ENCODE measurements around the gene RPP14.

RPP14 gene

GRCh38 chr3:58296843-58297242 is 9.2 kb upstream of the RPP14 start:
- Histone ChIP-seq H2BK5ac (ENCODE audit: low read depth, low read length, poor library complexity) (no peak overlapping the region), H3K9me3 (ENCODE audit: insufficient read depth, low read depth, low read length) (peaks cover 3% of the 10 kb centered on the region), H3K23ac (ENCODE audit: low read length) (no peak overlapping the region), H3K4me1 (ENCODE audit: control insufficient read depth in 1 of 2, insufficient read depth in 2 of 2, low read length in 2 of 2) (no peaks in the 10 kb centered on the region), H3K14ac (ENCODE audit: low read length) (no peak overlapping the region), H3K4ac (ENCODE audit: low read depth, low read length) (no peak overlapping the region), H3K18ac (ENCODE audit: low read length) (no peak overlapping the region), H2BK12ac (ENCODE audit: low read length) (no peak overlapping the region), H3K4me3 (ENCODE audit: low read depth, low read length) (no peak overlapping the region), H3K27me3 (ENCODE audit: insufficient read depth, low read length) (no peaks in the 10 kb centered on the region), H3K79me2 (ENCODE audit: control insufficient read depth, insufficient read depth, low read length, poor library complexity) (no peaks in the 10 kb centered on the region), H4K91ac (ENCODE audit: low read depth, low read length) (no peak overlapping the region), H3K36me3 (ENCODE audit: control insufficient read depth in 1 of 2, insufficient read depth in 2 of 2, low read length in 2 of 2) (no peaks in the 10 kb centered on the region), H3K9ac (ENCODE audit: low read length) (no peak overlapping the region), H2AK5ac (ENCODE audit: low read length) (no peak overlapping the region), H4K12ac (ENCODE audit: low read depth, low read length) (no peak overlapping the region), H2AFZ (ENCODE audit: insufficient read depth, low read length, poor library complexity) (no peak overlapping the region), H4K8ac (ENCODE audit: low read depth, low read length) (no peak overlapping the region), H3K27ac (ENCODE audit: low read depth, low read length) (no peak overlapping the region), H2BK120ac (ENCODE audit: insufficient read depth, low read length, poor library complexity) (no peak overlapping the region), H3K4me2 (ENCODE audit: low read length) (no peak overlapping the region), H3K79me1 (ENCODE audit: low read length) (no peaks in the 10 kb centered on the region)
- no CpG with 5 or more reads among the region's 6 CpGs for WGBS (ENCODE audit: extremely low coverage, insufficient coverage, insufficient read length)
- DNase-seq, result no peak

- Histone ChIP-seq H3K9me3 (ENCODE audit: insufficient read depth, low read depth, low read length) (no peaks in the 10 kb centered on the region), H3K4ac (ENCODE audit: low read depth, low read length) (no peak overlapping the region), H3K79me2 (ENCODE audit: control insufficient read depth, insufficient read depth, low read length, poor library complexity) (no peaks in the 10 kb centered on the region), H4K8ac (ENCODE audit: low read depth, low read length) (no peak overlapping the region), H2BK120ac (ENCODE audit: insufficient read depth, low read length, poor library complexity) (no peak overlapping the region), H3K36me3 (ENCODE audit: control insufficient read depth in 1 of 2, insufficient read depth in 2 of 2, low read length in 2 of 2) (no peaks in the 10 kb centered on the region), H2AFZ (ENCODE audit: insufficient read depth, low read length, poor library complexity) (no peak overlapping the region), H2AK5ac (ENCODE audit: low read length) (no peak overlapping the region), H3K79me1 (ENCODE audit: low read length) (no peaks in the 10 kb centered on the region), H3K18ac (ENCODE audit: low read length) (no peak overlapping the region), H3K14ac (ENCODE audit: low read length) (no peak overlapping the region), H3K27ac (ENCODE audit: low read depth, low read length) (no peak overlapping the region), H3K9ac (ENCODE audit: low read length) (no peak overlapping the region), H3K4me2 (ENCODE audit: low read length) (no peak overlapping the region), H3K27me3 (ENCODE audit: insufficient read depth, low read length) (no peaks in the 10 kb centered on the region), H2BK5ac (ENCODE audit: low read depth, low read length, poor library complexity) (no peak overlapping the region), H2BK12ac (ENCODE audit: low read length) (no peak overlapping the region), H3K4me1 (ENCODE audit: control insufficient read depth in 1 of 2, insufficient read depth in 2 of 2, low read length in 2 of 2) (no peaks in the 10 kb centered on the region), H4K91ac (ENCODE audit: low read depth, low read length) (no peak overlapping the region), H3K23ac (ENCODE audit: low read length) (no peak overlapping the region), H3K4me3 (ENCODE audit: low read depth, low read length) (no peak overlapping the region), H4K12ac (ENCODE audit: low read depth, low read length) (no peak overlapping the region)
- no peak for DNase-seq
- WGBS (ENCODE audit: extremely low coverage, insufficient coverage, insufficient read length), result no CpG with 5 or more reads among the region's 3 CpGs
Measured at GRCh38 chr3:58298190-58298589, 7.9 kb upstream of the RPP14 start.

GRCh38 chr3:58299075-58299474 is 7.0 kb upstream of the RPP14 start:
- no peaks in the 10 kb centered on the region for H3K79me1 ChIP-seq (ENCODE audit: low read length)
- no peak overlapping the region for H3K14ac ChIP-seq (ENCODE audit: low read length)
- H3K4me2 ChIP-seq (ENCODE audit: low read length), result no peak overlapping the region
- no peak overlapping the region for H2AK5ac ChIP-seq (ENCODE audit: low read length)
- no peak for DNase-seq
- no peak overlapping the region for H2AFZ ChIP-seq (ENCODE audit: insufficient read depth, low read length, poor library complexity)
- no peak overlapping the region for H4K8ac ChIP-seq (ENCODE audit: low read depth, low read length)
- H4K91ac ChIP-seq (ENCODE audit: low read depth, low read length), result no peak overlapping the region
- no peak overlapping the region for H3K4ac ChIP-seq (ENCODE audit: low read depth, low read length)
- no peak overlapping the region for H3K18ac ChIP-seq (ENCODE audit: low read length)
- no peak overlapping the region for H2BK12ac ChIP-seq (ENCODE audit: low read length)
- H3K9me3 ChIP-seq (ENCODE audit: insufficient read depth, low read depth, low read length), result no peaks in the 10 kb centered on the region
- H3K4me3 ChIP-seq (ENCODE audit: low read depth, low read length), result no peak overlapping the region
- H2BK120ac ChIP-seq (ENCODE audit: insufficient read depth, low read length, poor library complexity), result no peak overlapping the region
- H3K27me3 ChIP-seq (ENCODE audit: insufficient read depth, low read length), result no peaks in the 10 kb centered on the region
- no peaks in the 10 kb centered on the region for H3K79me2 ChIP-seq (ENCODE audit: control insufficient read depth, insufficient read depth, low read length, poor library complexity)
- H3K36me3 ChIP-seq (ENCODE audit: control insufficient read depth in 1 of 2, insufficient read depth in 2 of 2, low read length in 2 of 2), result no peaks in the 10 kb centered on the region
- no peak overlapping the region for H2BK5ac ChIP-seq (ENCODE audit: low read depth, low read length, poor library complexity)
- no peak overlapping the region for H4K12ac ChIP-seq (ENCODE audit: low read depth, low read length)
- no peak overlapping the region for H3K23ac ChIP-seq (ENCODE audit: low read length)
- WGBS (ENCODE audit: extremely low coverage, insufficient coverage, insufficient read length), result no CpG with 5 or more reads among the region's 2 CpGs
- no peak overlapping the region for H3K9ac ChIP-seq (ENCODE audit: low read length)
- H3K4me1 ChIP-seq (ENCODE audit: control insufficient read depth in 1 of 2, insufficient read depth in 2 of 2, low read length in 2 of 2), result no peaks in the 10 kb centered on the region
- no peak overlapping the region for H3K27ac ChIP-seq (ENCODE audit: low read depth, low read length)

- H3K4me3 ChIP-seq (ENCODE audit: low read depth, low read length), result no peak overlapping the region
- no peaks in the 10 kb centered on the region for H3K36me3 ChIP-seq (ENCODE audit: control insufficient read depth in 1 of 2, insufficient read depth in 2 of 2, low read length in 2 of 2)
- H3K79me1 ChIP-seq (ENCODE audit: low read length), result no peaks in the 10 kb centered on the region
- H3K9ac ChIP-seq (ENCODE audit: low read length), result no peak overlapping the region
- no peaks in the 10 kb centered on the region for H3K27me3 ChIP-seq (ENCODE audit: insufficient read depth, low read length)
- no peak overlapping the region for H4K12ac ChIP-seq (ENCODE audit: low read depth, low read length)
- H3K18ac ChIP-seq (ENCODE audit: low read length), result no peak overlapping the region
- no peak overlapping the region for H3K4me2 ChIP-seq (ENCODE audit: low read length)
- no peaks in the 10 kb centered on the region for H3K79me2 ChIP-seq (ENCODE audit: control insufficient read depth, insufficient read depth, low read length, poor library complexity)
- no peak overlapping the region for H4K91ac ChIP-seq (ENCODE audit: low read depth, low read length)
- H2BK120ac ChIP-seq (ENCODE audit: insufficient read depth, low read length, poor library complexity), result no peak overlapping the region
- no peak overlapping the region for H3K4ac ChIP-seq (ENCODE audit: low read depth, low read length)
- no peak overlapping the region for H2BK5ac ChIP-seq (ENCODE audit: low read depth, low read length, poor library complexity)
- peak in 1 of 2 donors; percentile 70 for DNase-seq
- H3K4me1 ChIP-seq (ENCODE audit: control insufficient read depth in 1 of 2, insufficient read depth in 2 of 2, low read length in 2 of 2), result no peaks in the 10 kb centered on the region
- no peak overlapping the region for H2AK5ac ChIP-seq (ENCODE audit: low read length)
- H3K9me3 ChIP-seq (ENCODE audit: insufficient read depth, low read depth, low read length), result no peaks in the 10 kb centered on the region
- H2AFZ ChIP-seq (ENCODE audit: insufficient read depth, low read length, poor library complexity), result no peak overlapping the region
- H3K27ac ChIP-seq (ENCODE audit: low read depth, low read length), result no peak overlapping the region
- no peak overlapping the region for H3K14ac ChIP-seq (ENCODE audit: low read length)
- WGBS (ENCODE audit: extremely low coverage, insufficient coverage, insufficient read length), result no CpG with 5 or more reads among the region's 8 CpGs
- no peak overlapping the region for H2BK12ac ChIP-seq (ENCODE audit: low read length)
- no peak overlapping the region for H4K8ac ChIP-seq (ENCODE audit: low read depth, low read length)
- no peak overlapping the region for H3K23ac ChIP-seq (ENCODE audit: low read length)
Measured at GRCh38 chr3:58299839-58300516, 6.1 kb upstream of the RPP14 start.
